Kidney tubule cell (primary cell): ENCODE results near the gene CD69.

ENCODE experiments used
- DNase-seq: peaks from one replicate; pipeline ENCODE4 v3.0.0-alpha.2; 2018; ENCODE audit warnings: low spot score

Gene CD69

DNA sequence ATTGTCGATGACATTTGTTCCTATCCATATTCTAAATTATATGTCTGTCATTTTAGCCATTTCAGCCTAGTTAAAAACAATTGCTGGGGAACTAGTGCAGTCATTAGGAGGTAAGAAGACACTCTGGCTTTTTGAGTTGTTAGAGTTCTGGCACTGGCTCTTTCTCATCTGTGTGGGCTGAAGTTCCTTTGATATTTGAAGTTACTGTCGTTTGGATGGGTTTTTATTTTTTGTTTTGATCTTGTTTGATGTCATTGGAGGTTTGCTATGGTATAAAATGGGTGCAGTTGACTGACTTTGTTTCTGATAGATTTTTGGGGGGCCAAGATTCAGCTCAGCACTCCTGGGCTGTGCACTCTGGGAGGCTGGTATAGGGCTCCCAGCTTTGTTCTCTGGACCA, 20.7 kb upstream of the CD69 start:
- no peak for DNase-seq

DNA sequence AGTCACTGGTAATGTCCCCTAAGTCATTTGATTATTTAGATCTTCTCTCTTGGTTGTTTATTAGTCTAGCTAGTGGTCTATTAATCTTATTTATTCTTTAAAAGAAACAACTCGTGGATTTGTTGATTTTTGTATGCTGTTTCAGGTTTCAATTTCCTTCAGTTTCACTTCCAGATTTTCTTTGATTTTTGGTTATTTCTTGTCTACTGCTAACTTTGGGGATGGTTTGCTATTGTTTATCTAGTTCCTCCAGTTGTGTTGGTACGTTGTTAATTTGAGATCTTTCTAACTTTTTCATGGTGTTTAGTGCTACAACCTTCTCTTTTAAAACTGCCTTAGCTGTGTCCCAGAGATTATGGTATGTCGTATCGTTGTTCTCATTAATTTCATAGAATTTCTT, 18.5 kb upstream of the CD69 start:
- no peak for DNase-seq

DNA sequence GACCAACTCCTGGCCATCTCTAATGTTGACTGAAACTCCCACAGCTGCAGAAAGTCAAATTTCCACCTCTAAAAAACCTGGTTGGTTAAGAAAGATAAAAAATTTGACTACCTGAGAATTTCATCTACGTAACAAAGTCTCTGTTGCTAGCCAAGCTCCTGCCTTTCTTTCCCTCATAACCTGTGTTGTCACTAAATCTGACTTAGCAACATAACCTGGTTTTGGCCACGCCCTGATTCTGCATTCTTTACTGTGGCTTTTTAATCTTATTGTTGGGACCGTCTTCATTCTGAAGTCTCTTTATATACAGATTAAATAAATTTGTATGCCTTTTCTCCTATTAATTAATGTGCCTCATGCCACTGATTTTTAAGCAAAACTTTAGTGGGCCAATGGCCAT, 16.1 kb upstream of the CD69 start:
- DNase-seq, result no peak

DNA sequence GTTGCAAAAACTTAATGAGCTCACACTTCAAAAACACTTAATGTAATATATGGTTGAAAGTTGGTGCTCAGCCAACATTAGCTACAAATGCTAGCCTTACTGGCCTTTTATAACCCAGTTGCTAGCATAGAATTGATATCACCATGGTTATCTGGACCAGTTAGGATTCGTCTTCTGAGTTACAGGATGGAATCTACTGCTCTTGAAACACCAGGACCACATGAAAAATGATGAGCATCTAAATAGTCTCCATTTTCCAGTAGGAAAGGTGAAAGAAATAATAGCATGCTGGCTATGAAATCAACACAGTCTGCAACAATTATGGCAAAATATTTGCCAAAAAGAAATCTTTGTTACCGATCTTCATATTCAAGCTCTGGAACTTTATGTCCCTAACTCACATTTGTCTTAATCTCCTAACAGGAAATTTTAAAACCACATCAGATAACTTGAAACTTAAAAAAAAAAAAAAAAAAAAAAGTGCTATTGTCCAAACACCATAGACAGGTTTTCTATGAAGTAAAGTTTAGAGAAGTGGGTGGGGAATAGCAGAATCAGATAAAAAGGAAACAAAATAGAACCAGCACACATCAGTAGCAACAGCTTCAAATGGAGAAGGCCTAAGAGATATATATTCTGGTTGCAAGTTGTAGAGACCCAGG, 12.6 kb upstream of the CD69 start:
- no peak for DNase-seq

DNA sequence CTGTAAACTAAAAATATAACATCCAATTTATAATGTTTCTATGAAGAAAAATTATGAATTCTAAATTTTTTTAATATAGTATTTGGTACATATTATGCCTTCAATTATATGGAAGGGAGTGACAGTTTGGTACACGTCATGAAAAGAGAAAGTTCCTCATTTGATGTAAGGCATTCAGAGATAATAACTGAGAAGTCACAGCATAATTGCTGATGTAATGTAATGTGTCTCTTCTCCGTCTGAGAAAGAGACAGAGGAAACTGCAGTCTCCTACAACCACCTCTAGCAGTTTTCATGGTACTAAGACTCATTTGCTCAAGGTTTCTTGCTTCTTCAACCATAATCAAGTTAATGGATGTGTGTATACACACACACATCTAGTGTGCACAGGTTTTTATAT, 2.3 kb upstream of the CD69 start:
- no peak for DNase-seq

DNA sequence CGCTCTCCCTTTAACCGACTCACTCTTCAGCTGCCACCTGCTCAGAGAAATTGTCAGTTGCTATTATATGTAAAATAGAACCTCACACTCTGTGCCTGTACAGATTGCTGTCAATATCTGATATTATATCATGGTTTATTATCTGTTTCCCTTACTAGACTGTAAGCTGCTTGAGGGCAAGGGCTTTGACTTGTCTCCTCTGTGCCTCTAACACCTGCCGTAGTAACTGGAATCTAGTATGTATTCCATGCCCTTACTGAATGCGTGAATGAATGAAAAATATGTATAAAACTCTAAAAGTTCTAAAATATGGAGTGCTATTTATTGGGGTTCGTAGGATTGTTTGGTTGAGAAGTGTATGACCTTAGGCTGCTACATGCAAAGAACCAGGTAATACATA, 1.7 kb upstream of the CD69 start:
- DNase-seq, result no peak

DNA sequence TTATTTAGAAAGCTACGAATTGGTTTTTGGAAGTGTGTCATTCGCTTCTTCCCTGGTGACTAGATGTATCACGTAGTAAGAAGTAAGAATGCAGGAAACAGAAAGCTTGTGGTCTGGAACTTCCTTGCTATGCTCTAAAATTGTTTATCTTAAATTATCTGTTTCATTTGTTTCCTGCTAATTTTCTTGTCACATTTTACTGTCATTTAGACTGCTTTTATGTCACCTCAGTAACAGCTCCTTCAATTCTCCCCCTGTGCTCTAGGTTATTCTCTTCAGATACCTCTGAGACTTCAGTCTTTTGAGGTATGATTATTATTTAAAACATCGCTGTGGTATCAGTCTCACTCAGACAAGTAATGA, 699 bp upstream of the CD69 start:
- peak; percentile 27 for DNase-seq

DNA sequence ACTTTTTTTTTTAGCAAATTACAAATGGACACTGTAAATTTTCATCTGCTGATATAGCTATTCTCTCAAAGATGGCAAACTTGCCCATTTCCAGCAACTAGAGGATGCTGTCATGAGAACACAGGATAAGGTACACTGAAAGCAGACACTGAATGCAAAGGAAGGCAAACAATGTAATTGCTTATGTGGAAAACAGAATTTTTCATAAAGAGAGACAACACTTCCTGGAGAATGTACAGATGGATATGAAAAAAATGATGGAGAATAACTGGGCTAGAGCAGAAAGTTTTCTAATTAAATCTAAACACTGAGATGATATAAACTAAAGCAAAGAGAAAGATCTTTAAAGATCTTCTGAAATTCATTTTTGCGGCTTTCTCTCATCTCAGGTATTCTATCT, 581 bp downstream of the CD69 start:
- DNase-seq, result no peak

DNA sequence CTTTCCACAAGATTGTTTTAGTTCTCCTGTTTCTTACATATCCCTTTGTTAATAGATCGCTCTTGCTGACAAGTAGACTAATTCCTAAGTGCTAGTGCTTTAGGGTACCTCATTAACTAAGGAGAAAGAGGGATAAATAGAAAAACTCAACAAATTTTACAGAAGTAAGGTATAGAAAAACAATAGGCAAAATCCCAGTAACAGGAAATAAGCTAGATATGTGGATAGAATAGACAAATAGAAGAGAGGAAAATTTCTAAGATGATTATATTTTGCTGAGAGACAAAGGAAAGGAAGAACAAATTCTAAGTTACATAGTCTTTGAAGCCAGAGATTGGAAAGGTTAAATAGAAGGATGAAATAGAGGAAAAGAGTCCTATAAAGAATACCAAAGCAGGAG, 1.0 kb downstream of the CD69 start:
- no peak for DNase-seq

DNA sequence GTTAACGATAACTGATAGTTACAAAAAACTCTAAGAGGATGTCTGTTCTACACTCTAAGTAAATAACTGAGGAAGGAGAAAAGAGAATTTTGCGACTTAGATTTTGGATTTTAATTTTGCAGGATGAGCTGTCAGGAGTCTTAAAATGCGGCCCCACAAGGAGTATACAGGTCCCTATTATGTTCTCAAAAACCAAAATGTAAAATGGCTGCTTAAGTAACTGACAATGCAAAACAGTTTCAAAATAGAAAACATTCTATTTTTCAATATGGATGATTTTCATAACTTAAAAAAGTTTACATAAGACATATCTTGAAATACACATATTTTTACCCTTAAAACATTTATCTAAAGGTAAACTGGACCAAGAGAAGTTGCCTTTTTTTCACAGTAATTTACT, 2.6 kb downstream of the CD69 start:
- DNase-seq, result no peak

DNA sequence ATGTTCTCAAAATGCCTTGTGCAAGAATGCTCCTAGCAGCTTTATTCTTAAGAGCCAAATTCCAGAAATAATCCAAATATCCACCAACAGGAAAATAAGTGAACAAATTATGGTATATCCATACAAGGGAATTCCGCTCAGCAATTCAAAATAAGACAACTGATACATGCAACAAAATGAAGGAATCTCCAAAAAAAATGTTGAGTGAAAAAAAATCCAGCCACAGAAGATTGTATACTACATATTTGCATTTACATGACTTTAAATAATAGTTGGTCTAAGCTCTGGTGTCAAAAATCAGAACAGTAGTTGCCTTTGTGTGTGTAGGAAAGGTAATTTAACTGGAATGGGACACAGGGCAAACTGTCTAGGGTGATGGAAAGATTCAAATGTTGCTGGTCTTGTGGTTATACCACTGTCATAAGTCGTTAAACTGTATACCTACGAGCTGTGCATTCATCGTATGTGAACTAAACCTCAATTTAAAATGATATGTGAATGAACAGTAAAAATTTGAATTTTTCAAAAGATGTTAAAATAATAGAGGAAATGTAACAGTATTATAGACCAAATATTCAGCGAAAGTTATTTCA, 3.2 kb downstream of the CD69 start:
- DNase-seq, result no peak

DNA sequence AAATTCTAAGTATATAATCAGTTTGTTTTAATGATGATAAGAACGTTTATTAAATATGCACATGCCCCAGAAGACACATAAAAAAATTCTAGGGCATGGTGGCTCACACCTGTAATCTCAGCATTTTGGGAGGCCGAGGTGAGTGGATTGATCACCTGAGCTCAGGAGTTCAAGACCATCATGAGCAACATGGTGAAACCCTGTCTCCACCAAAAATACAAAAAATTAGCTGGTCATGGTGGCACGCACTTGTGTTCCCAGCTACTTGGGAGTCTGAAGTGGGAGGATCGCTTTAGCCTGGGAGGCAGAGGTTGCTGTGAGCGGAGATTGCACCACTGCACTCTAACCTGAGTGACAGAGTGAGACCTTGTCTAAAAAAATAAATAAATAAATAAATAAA, 4.0 kb downstream of the CD69 start:
- no peak for DNase-seq

DNA sequence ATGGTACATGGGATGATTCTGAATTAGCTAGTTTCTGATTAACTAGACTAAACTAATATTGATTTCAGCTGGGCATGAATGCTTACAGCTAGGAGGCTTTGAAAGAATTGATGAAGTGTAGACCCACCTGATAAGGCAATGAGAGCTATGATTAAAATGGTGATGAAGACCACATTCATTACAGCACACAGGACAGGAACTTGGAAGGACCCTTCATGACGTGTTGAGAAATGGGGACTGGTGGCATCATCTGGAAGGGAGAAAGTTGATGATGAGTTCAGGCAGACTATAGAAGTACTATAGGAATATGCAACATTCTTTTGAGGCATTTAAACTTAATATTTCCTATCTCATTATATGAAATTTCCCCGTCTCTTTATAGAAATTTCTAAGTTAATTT, 4.5 kb downstream of the CD69 start:
- DNase-seq, result no peak

DNA sequence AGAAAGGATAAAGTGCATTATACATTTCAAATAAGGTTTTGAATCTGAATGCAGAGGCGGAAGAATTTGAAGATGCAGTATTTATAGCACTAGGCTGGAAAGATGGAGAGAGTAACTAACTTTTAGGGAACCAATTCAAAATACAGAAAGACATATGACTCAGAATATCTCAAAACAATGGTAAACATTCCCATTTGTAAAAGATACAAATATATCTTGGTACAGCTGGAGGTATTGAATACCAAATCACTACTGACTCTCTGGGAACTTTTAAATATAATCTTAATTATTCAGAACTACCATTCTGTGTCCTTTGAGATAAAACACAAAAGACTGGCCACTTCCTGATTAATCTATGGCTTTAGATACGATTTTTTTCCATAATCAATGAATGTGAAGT, 5.1 kb downstream of the CD69 start:
- no peak for DNase-seq

DNA sequence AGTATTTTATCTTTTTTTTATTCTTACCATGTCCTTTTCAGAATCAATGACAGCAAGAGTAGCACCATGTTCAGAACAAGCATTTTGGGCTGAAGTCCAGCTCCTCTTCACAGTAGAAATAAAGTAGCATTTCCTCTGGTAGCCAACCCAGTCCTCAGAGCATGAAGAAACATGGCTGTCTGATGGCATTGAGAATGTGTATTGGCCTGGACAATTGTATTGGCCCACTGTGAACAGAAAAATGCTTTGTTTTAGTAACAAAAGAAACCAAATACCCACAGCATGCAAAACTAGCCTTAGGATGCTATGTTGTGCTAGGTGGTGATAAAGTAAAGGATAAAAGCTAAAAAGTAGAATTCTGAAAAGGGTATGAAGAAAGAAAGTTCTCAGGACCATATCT, 5.7 kb downstream of the CD69 start:
- DNase-seq, result no peak

DNA sequence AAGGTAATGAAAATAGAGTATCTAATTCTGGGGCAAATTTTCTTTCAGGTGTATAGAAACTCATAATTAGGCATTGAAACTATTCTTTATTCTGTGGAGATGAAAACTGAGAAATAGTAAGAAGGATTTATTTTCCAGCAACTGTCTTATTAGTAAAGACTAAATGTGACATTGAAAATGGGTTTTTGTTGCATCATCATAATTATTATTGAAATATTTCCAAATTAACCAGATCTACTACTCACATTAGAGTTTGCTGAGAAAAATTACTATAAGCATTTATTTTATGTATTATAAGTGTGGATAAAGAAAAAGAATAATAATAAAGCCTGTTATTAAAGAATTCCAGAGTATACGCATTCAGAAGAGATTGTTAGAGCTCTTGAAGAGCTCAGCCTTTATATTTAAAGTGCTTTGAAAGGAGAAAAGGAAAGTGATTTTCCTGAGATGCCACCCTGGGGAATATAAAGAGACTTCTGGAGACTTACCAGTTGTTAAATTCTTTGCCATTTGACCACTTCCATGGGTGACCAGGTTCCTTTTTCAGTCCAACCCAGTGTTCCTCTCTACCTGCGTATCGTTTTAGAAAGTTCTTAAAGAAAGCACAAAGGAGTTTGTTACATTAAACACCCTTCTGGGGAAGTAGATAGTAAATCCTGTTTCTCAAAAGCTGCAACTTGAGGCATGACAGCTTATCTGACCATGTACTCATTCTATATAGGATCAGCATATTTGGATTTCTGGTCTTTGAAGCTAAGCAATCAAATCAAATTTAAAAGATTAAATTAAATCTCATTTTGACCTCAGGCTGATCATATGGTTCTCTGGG, 6.4 kb downstream of the CD69 start:
- no peak for DNase-seq

DNA sequence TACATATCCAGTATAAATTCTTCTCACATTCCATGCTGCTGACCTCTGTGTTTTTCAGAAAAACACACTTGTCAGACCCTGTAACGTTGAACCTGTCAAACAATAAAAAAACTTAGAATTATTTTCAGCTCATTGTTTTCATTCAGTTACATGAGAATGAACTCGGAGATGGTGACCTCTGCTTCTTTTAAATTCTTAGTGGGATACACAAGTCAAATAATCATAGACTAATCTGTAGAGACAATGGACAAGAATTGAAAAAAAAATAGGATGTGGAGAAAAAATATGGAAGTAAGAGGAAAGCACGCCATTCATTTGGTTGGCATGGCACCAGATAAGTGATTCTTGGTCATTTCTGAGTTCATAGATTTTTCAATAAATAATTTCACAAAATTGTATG, 7.2 kb downstream of the CD69 start:
- no peak for DNase-seq

DNA sequence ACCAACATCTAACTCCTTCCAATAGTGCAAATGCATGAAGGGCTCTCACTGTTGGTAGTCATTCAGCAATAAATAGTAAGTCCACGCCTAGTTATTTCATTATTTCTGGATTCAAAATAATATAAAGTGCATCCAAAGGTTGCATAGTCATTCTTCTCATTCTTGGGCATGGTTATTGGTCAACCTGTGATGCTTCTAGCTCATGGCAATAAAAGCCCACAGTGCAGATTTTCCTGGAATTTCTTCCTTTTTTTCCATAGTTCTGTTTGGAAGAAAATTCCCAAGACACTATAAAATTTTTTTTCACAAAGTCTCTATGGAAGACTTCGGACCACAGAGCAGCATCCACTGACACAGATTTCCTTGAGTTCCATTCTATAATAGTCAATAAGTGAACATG, 7.6 kb downstream of the CD69 start:
- no peak for DNase-seq

DNA sequence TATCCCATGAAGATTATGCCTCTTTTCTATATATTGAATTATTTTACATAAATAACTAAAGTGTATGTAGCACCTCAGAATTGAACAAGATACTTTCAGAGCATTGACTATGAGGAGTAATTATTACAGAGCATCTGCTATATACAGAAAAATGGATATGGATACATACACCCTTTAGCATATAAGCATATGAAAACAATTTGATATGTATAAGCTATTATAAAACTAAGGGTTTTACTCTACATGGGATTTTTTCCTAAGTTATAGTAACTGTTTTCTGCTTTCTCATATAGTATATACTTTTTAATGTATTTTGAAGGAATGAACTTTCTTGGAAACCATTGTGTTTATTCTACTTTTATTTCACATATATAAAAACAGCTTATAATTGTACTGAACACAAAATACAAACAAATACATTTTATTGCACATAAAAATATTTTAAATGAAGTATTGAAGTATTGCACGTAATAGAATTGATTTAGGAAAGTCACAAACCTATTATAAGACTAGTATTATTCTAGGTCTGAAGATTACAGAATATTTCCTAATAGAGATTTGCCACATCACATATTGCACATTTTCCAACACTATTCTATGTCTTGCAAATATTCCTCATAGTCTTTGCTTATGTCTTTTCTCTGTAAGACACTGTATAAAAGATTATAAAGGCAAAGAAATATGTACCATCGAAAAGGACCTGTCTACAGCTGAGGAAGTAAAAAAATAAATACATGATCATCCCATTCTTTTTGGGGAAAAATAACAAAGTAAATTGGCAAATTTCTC, 8.4 kb downstream of the CD69 start:
- no peak for DNase-seq

DNA sequence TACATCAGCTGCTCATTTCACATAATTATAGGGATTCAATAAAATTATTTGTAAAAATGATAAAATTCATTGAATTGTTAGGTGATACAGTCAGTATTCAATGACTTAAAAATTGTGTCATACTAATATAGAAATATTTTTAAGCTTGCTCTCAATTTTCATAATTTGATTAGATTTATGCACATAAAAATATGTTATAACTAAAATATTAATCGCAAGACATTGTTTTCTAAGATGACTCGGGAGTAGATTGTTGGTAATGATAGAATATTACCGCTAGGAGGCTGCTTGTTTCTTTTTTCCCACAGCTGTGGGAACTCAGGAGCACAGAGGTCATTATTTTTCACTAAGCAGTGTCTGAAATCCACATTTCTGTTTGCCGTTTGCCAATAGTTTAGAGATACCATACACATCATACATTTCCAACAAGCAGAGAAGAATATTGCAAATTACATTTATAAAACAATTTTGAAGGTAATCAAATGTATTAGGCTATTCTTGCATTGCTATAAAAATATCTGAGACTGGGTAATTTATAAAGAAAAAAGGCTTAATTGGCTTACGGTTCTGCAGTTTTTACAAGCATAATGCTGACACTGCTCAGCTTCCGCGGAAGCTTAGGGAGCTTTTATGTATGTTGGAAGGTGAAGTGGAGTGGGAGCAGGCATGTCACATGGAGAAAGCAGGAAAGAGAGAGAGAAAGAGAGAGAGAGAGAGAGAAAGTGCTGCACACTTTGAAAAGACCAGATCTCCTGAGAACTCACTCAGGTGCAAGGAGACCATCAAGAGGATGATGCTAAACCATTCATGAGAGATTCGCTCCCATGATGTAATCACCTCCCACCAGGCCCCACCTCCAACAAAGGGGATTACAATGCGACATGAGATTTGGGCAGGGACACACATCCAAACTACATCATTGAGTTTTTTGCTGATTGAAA, 9.2 kb downstream of the CD69 start:
- no peak for DNase-seq

DNA sequence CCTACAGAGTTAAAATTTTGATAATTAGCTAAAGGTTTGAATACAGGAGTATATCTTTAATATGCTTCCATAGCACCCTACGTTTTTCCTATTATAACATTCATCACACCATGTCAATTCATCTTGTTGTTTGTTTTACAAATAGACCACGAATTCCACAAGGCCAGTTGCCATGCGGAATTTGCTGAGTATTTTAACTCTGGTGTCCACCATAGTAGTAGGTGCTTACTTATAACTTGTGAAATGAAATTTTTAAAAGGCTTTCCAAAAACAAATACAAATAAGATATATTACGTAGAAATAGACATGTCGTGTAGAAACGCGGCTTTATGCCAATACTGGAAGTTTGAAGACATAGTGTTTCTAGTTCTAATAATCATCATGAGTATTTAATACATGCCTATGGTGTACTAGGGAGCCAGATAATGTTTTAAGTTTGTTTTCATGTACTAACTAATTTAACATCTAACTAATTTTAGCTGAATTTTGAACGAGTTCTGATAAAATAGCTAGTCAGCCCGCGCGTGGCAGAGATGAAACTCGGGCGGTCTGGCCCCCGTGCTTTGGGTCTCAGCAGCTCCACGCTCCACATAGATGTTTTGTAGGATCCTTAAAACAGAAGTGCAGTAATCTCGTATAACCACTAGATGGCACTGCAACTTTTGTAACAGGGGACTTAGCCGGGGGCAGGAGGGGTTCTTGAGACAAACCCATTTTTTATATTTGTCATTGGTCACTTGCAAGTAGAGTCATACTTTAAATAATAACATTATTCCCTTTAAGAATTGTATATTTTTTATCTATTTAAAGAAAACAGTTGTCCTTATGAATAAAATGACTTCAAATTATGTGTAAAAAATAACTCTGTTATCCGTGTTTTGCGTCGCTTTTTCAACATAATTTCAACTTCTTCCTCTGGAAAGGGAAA, 10.2 kb downstream of the CD69 start:
- peak; percentile 66 for DNase-seq
